ENCODE results near the gene SHB.

Gene SHB

GRCh38 chr9:37971108-37971459 lies 97.9 kb downstream of the SHB start:
- H3K23ac ChIP-seq (ENCODE audit: low read length), result no peak overlapping the region
- no CpG with 5 or more reads among the region's 7 CpGs for WGBS (ENCODE audit: extremely low coverage, insufficient coverage, insufficient read length)
- H4K91ac ChIP-seq (ENCODE audit: low read depth, low read length), result no peak overlapping the region

GRCh38 chr9:37970301-37971107 lies 98.5 kb downstream of the SHB start:
- Histone ChIP-seq H4K8ac (ENCODE audit: low read depth, low read length) (no peak overlapping the region), H3K23ac (ENCODE audit: low read length) (no peak overlapping the region), H4K91ac (ENCODE audit: low read depth, low read length) (no peak overlapping the region), H3K4ac (ENCODE audit: low read depth, low read length) (no peak overlapping the region), H3K27me3 (ENCODE audit: insufficient read depth, low read length) (no peaks in the 10 kb centered on the region), H3K4me2 (ENCODE audit: low read length) (no peak overlapping the region), H4K12ac (ENCODE audit: low read depth, low read length) (no peak overlapping the region), H3K4me1 (ENCODE audit: control insufficient read depth in 1 of 2, insufficient read depth in 2 of 2, low read length in 2 of 2) (peaks cover 17 to 31% of the 10 kb centered on the region in 2 experiments), H3K9ac (ENCODE audit: low read length) (no peak overlapping the region), H3K18ac (ENCODE audit: low read length) (no peak overlapping the region), H3K27ac (ENCODE audit: low read depth, low read length) (no peak overlapping the region), H3K4me3 (ENCODE audit: low read depth, low read length) (no peak overlapping the region), H2AFZ (ENCODE audit: insufficient read depth, low read length, poor library complexity) (no peak overlapping the region), H2AK5ac (ENCODE audit: low read length) (no peak overlapping the region), H3K9me3 (ENCODE audit: insufficient read depth, low read depth, low read length) (no peaks in the 10 kb centered on the region), H3K14ac (ENCODE audit: low read length) (no peak overlapping the region), H3K36me3 (ENCODE audit: control insufficient read depth in 1 of 2, insufficient read depth in 2 of 2, low read length in 2 of 2) (peaks cover 32 to 53% of the 10 kb centered on the region in 2 experiments), H3K79me1 (ENCODE audit: low read length) (no peaks in the 10 kb centered on the region), H2BK120ac (ENCODE audit: insufficient read depth, low read length, poor library complexity) (no peak overlapping the region), H2BK12ac (ENCODE audit: low read length) (no peak overlapping the region), H3K79me2 (ENCODE audit: control insufficient read depth, insufficient read depth, low read length, poor library complexity) (no peaks in the 10 kb centered on the region), H2BK5ac (ENCODE audit: low read depth, low read length, poor library complexity) (no peak overlapping the region)
- no CpG with 5 or more reads among the region's 11 CpGs for WGBS (ENCODE audit: extremely low coverage, insufficient coverage, insufficient read length)
- DNase-seq, result peak in 1 of 2 donors; percentile 62

More at GRCh38 chr9:37971108-37971459, 97.9 kb downstream of the SHB start:
- Histone ChIP-seq H2BK120ac (ENCODE audit: insufficient read depth, low read length, poor library complexity) (no peak overlapping the region), H3K4me2 (ENCODE audit: low read length) (no peak overlapping the region), H3K36me3 (ENCODE audit: control insufficient read depth in 1 of 2, insufficient read depth in 2 of 2, low read length in 2 of 2) (peaks cover 32 to 56% of the 10 kb centered on the region in 2 experiments), H4K12ac (ENCODE audit: low read depth, low read length) (no peak overlapping the region), H3K9me3 (ENCODE audit: insufficient read depth, low read depth, low read length) (no peaks in the 10 kb centered on the region), H2AK5ac (ENCODE audit: low read length) (no peak overlapping the region), H3K27ac (ENCODE audit: low read depth, low read length) (no peak overlapping the region), H3K9ac (ENCODE audit: low read length) (no peak overlapping the region), H3K4me1 (ENCODE audit: control insufficient read depth in 1 of 2, insufficient read depth in 2 of 2, low read length in 2 of 2) (peaks cover 19 to 33% of the 10 kb centered on the region in 2 experiments), H3K4me3 (ENCODE audit: low read depth, low read length) (no peak overlapping the region), H3K18ac (ENCODE audit: low read length) (no peak overlapping the region), H3K14ac (ENCODE audit: low read length) (no peak overlapping the region), H2BK12ac (ENCODE audit: low read length) (no peak overlapping the region), H3K79me2 (ENCODE audit: control insufficient read depth, insufficient read depth, low read length, poor library complexity) (no peaks in the 10 kb centered on the region), H2AFZ (ENCODE audit: insufficient read depth, low read length, poor library complexity) (no peak overlapping the region), H3K27me3 (ENCODE audit: insufficient read depth, low read length) (no peaks in the 10 kb centered on the region), H3K79me1 (ENCODE audit: low read length) (no peaks in the 10 kb centered on the region), H4K8ac (ENCODE audit: low read depth, low read length) (no peak overlapping the region), H2BK5ac (ENCODE audit: low read depth, low read length, poor library complexity) (no peak overlapping the region), H3K4ac (ENCODE audit: low read depth, low read length) (no peak overlapping the region)
- no peak for DNase-seq

GRCh38 chr9:37969558-37970300 lies 99.3 kb downstream of the SHB start:
- H3K4ac ChIP-seq (ENCODE audit: low read depth, low read length), result no peak overlapping the region
- no peak overlapping the region for H4K12ac ChIP-seq (ENCODE audit: low read depth, low read length)
- no peak overlapping the region for H4K91ac ChIP-seq (ENCODE audit: low read depth, low read length)
- no peak overlapping the region for H4K8ac ChIP-seq (ENCODE audit: low read depth, low read length)
- DNase-seq, result no peak
- no peak overlapping the region for H3K23ac ChIP-seq (ENCODE audit: low read length)
- no peaks in the 10 kb centered on the region for H3K9me3 ChIP-seq (ENCODE audit: insufficient read depth, low read depth, low read length)
- H3K9ac ChIP-seq (ENCODE audit: low read length), result no peak overlapping the region
- H3K4me3 ChIP-seq (ENCODE audit: low read depth, low read length), result no peak overlapping the region
- H3K4me1 ChIP-seq (ENCODE audit: control insufficient read depth in 1 of 2, insufficient read depth in 2 of 2, low read length in 2 of 2), result peaks cover 15 to 25% of the 10 kb centered on the region in 2 experiments
- peak overlapping the region; percentile 34 for H3K18ac ChIP-seq (ENCODE audit: low read length)
- no peaks in the 10 kb centered on the region for H3K79me1 ChIP-seq (ENCODE audit: low read length)
- peak overlapping the region; percentile 17 for H2BK12ac ChIP-seq (ENCODE audit: low read length)
- H3K4me2 ChIP-seq (ENCODE audit: low read length), result no peak overlapping the region
- H2AFZ ChIP-seq (ENCODE audit: insufficient read depth, low read length, poor library complexity), result no peak overlapping the region
- no peak overlapping the region for H3K14ac ChIP-seq (ENCODE audit: low read length)
- WGBS (ENCODE audit: extremely low coverage, insufficient coverage, insufficient read length), result no CpG with 5 or more reads among the region's 11 CpGs
- no peak overlapping the region for H2BK5ac ChIP-seq (ENCODE audit: low read depth, low read length, poor library complexity)
- no peak overlapping the region for H2BK120ac ChIP-seq (ENCODE audit: insufficient read depth, low read length, poor library complexity)
- peaks cover 32 to 53% of the 10 kb centered on the region in 2 experiments for H3K36me3 ChIP-seq (ENCODE audit: control insufficient read depth in 1 of 2, insufficient read depth in 2 of 2, low read length in 2 of 2)
- no peaks in the 10 kb centered on the region for H3K79me2 ChIP-seq (ENCODE audit: control insufficient read depth, insufficient read depth, low read length, poor library complexity)
- no peak overlapping the region for H3K27ac ChIP-seq (ENCODE audit: low read depth, low read length)
- H2AK5ac ChIP-seq (ENCODE audit: low read length), result no peak overlapping the region
- H3K27me3 ChIP-seq (ENCODE audit: insufficient read depth, low read length), result no peaks in the 10 kb centered on the region

- Histone ChIP-seq H4K8ac (ENCODE audit: low read depth, low read length) (no peak overlapping the region), H3K4me3 (ENCODE audit: low read depth, low read length) (no peak overlapping the region), H2BK5ac (ENCODE audit: low read depth, low read length, poor library complexity) (no peak overlapping the region), H3K14ac (ENCODE audit: low read length) (no peak overlapping the region), H2BK12ac (ENCODE audit: low read length) (no peak overlapping the region), H3K36me3 (ENCODE audit: control insufficient read depth in 1 of 2, insufficient read depth in 2 of 2, low read length in 2 of 2) (peaks cover 28 to 48% of the 10 kb centered on the region in 2 experiments), H3K27ac (ENCODE audit: low read depth, low read length) (no peak overlapping the region), H3K9me3 (ENCODE audit: insufficient read depth, low read depth, low read length) (no peaks in the 10 kb centered on the region), H3K23ac (ENCODE audit: low read length) (no peak overlapping the region), H3K27me3 (ENCODE audit: insufficient read depth, low read length) (no peaks in the 10 kb centered on the region), H4K12ac (ENCODE audit: low read depth, low read length) (no peak overlapping the region), H2BK120ac (ENCODE audit: insufficient read depth, low read length, poor library complexity) (no peak overlapping the region), H4K91ac (ENCODE audit: low read depth, low read length) (no peak overlapping the region), H2AK5ac (ENCODE audit: low read length) (no peak overlapping the region), H3K4me1 (ENCODE audit: control insufficient read depth in 1 of 2, insufficient read depth in 2 of 2, low read length in 2 of 2) (peaks cover 13 to 25% of the 10 kb centered on the region in 2 experiments), H3K79me1 (ENCODE audit: low read length) (no peaks in the 10 kb centered on the region), H3K4me2 (ENCODE audit: low read length) (no peak overlapping the region), H3K4ac (ENCODE audit: low read depth, low read length) (no peak overlapping the region), H3K79me2 (ENCODE audit: control insufficient read depth, insufficient read depth, low read length, poor library complexity) (no peaks in the 10 kb centered on the region), H3K18ac (ENCODE audit: low read length) (no peak overlapping the region), H2AFZ (ENCODE audit: insufficient read depth, low read length, poor library complexity) (no peak overlapping the region), H3K9ac (ENCODE audit: low read length) (no peak overlapping the region)
- no peak for DNase-seq
- no CpG with 5 or more reads among the region's 2 CpGs for WGBS (ENCODE audit: extremely low coverage, insufficient coverage, insufficient read length)
These were observed 99.9 kb downstream of the SHB start for GRCh38 chr9:37969130-37969529.
